K562 (cell line): ENCODE measurements around the gene CYP2E1. TPM values are rescaled to one million over a fixed set of nuclear protein-coding genes. Genes with fewer than 3 reads are reported as not detected.

ENCODE experiments used
- ATF1 ChIP-seq, 2 experiments: fragments of 450-650 bp in 1 of 2; IDR thresholded peaks; 2 replicates each; pipeline ENCODE4 v1.6.1; 2016; ENCODE audit warnings: missing compliant biosample characterization in 1 of 2, missing genetic modification characterization in 1 of 2
- BRD9 ChIP-seq: fragments of 450-650 bp; IDR thresholded peaks from 2 replicates; pipeline ENCODE4 v1.6.1; 2018; ENCODE audit warnings: low read depth; ENCODE audit not compliant: partially characterized antibody
- BRF2 ChIP-seq: IDR thresholded peaks from 3 replicates; pipeline ENCODE4 v1.6.1; 2011; ENCODE audit warnings: borderline replicate concordance, mild to moderate bottlenecking; ENCODE audit not compliant: insufficient read length, insufficient read depth
- CBFB ChIP-seq: sonication (generic); formaldehyde crosslinking; IDR thresholded peaks from 2 replicates; pipeline ENCODE4 v1.4.0; 2020; ENCODE audit warnings: mild to moderate bottlenecking, missing genetic modification reagents
- CBX3 ChIP-seq, 2 experiments: IDR thresholded peaks; 1 replicate in 1 of 2; 2 replicates in 1 of 2; pipeline ENCODE4 v1.6.1; 2012; ENCODE audit warnings: inconsistent platforms in 2 of 2, low read length in 2 of 2, borderline replicate concordance in 1 of 2, control low read depth in 1 of 2
- CC2D1A ChIP-seq: fragments of 450-650 bp; IDR thresholded peaks from 2 replicates; pipeline ENCODE4 v1.6.1; 2017; ENCODE audit warnings: mild to moderate bottlenecking
- ELF4 ChIP-seq: fragments of 450-650 bp; formaldehyde crosslinking; IDR thresholded peaks from 2 replicates; pipeline ENCODE4 v1.4.0; 2022; ENCODE audit warnings: missing genetic modification characterization
- GMEB1 ChIP-seq: fragments of 250-450 bp; sonication (Bioruptor Pico); IDR thresholded peaks from 2 replicates; pipeline ENCODE4 v1.4.0; 2020; ENCODE audit warnings: mild to moderate bottlenecking
- HCFC1 ChIP-seq: IDR thresholded peaks from 2 replicates; pipeline ENCODE4 v1.6.1; 2012; ENCODE audit warnings: low read depth, low read length, improper control_type of control experiment
- HDAC2 ChIP-seq: fragments of 450-650 bp; IDR thresholded peaks from 2 replicates; pipeline ENCODE4 v1.6.1; 2016; ENCODE audit warnings: mild to moderate bottlenecking
- HDAC6 ChIP-seq: IDR thresholded peaks from 2 replicates; pipeline ENCODE4 v1.6.1; 2012; ENCODE audit warnings: low read depth, mild to moderate bottlenecking, control low read depth, inconsistent platforms, low read length, moderate library complexity
- KLF16 ChIP-seq: IDR thresholded peaks from 2 replicates; pipeline ENCODE4 v1.6.1; 2016; ENCODE audit warnings: antibody characterized with exemption
- KLF6 ChIP-seq: fragments of 250-450 bp; sonication (Bioruptor Pico); IDR thresholded peaks from 2 replicates; pipeline ENCODE4 v1.4.0; 2020; ENCODE audit warnings: mild to moderate bottlenecking, moderate library complexity, borderline replicate concordance
- MAZ ChIP-seq, 2 experiments: fragments of 450-650 bp in 1 of 2; sonication (generic) in 1 of 2; formaldehyde crosslinking; IDR thresholded peaks in 1 of 2; conservative IDR thresholded peaks in 1 of 2; 2 replicates each; pipeline versions ENCODE4 v1.4.0 to v1.5.0; 2020; ENCODE audit warnings: mild to moderate bottlenecking in 1 of 2, missing genetic modification reagents in 1 of 2
- MCM2 ChIP-seq: fragments of 450-650 bp; IDR thresholded peaks from 2 replicates; pipeline ENCODE4 v1.6.1; 2017; ENCODE audit warnings: low read depth, mild to moderate bottlenecking
- MCM3 ChIP-seq: fragments of 450-650 bp; IDR thresholded peaks from 2 replicates; pipeline ENCODE4 v1.6.1; 2016
- PURB ChIP-seq: sonication (generic); formaldehyde crosslinking; IDR thresholded peaks from 2 replicates; pipeline ENCODE4 v1.9.0; 2021; ENCODE audit warnings: low read depth, mild to moderate bottlenecking, missing genetic modification reagents
- RBM15 ChIP-seq: fragments of 200-400 bp; formaldehyde crosslinking; IDR thresholded peaks from 2 replicates; pipeline ENCODE4 v1.6.1; 2018; ENCODE audit warnings: mild to moderate bottlenecking, low read length, moderate library complexity; ENCODE audit not compliant: insufficient read depth
- RCOR1 ChIP-seq, 2 experiments: IDR thresholded peaks; 2 replicates each; pipeline ENCODE4 v1.6.1; 2012; ENCODE audit warnings: low read depth in 2 of 2, low read length in 2 of 2, borderline replicate concordance in 1 of 2, improper control_type of control experiment in 1 of 2
- RFX1 ChIP-seq: fragments of 450-650 bp; IDR thresholded peaks from 2 replicates; pipeline ENCODE4 v1.6.1; 2016; ENCODE audit warnings: mild to moderate bottlenecking, moderate library complexity
- RNF2 ChIP-seq: sonication (generic); IDR thresholded peaks from 2 replicates; pipeline ENCODE4 v1.6.1; 2016
- SMARCC2 ChIP-seq: fragments of 450-650 bp; IDR thresholded peaks from 2 replicates; pipeline ENCODE4 v1.6.1; 2017; ENCODE audit warnings: antibody characterized with exemption, moderate library complexity, mild to moderate bottlenecking, low read depth
- SNRNP70 ChIP-seq: fragments of 200-400 bp; formaldehyde crosslinking; optimal IDR thresholded peaks from 2 replicates; pipeline ENCODE3; 2017; ENCODE audit warnings: low read depth, low read length
- TOE1 ChIP-seq, 2 experiments: fragments of 450-650 bp in 1 of 2; sonication (generic) in 1 of 2; formaldehyde crosslinking in 1 of 2; IDR thresholded peaks; 2 replicates each; pipeline versions ENCODE4 v1.7.1 to v1.8.0; 2016 to 2022; ENCODE audit warnings: borderline replicate concordance in 2 of 2, mild to moderate bottlenecking in 2 of 2, antibody characterized with exemption in 1 of 2, inconsistent platforms in 1 of 2, low read depth in 1 of 2, missing genetic modification reagents in 1 of 2, moderate library complexity in 1 of 2
- TRIM24 ChIP-seq, 2 experiments: fragments of 450-650 bp; IDR thresholded peaks; 2 replicates each; pipeline ENCODE4 v1.6.1; 2016
- ZNF511 ChIP-seq: sonication (generic); formaldehyde crosslinking; IDR thresholded peaks from 2 replicates; pipeline ENCODE4 v1.8.0; 2022; ENCODE audit warnings: mild to moderate bottlenecking, missing genetic modification reagents
- polyA plus RNA-seq, 8 experiments: library from polyadenylated mRNA; depleted of rRNA in 4 of 8; stranded (reverse) in 5 of 8; unstranded in 3 of 8; fragments of >200 nt; fragmentation: Nextera tagmentation in 2 of 8; fragmentation: Illumina TruSeq in 1 of 8; extraction: Ambion mirVana in 2 of 8; extraction: Trizol in 1 of 8; gene quantifications; 2 replicates each; pipeline versions ENCODE4 v1.2.1 to v1.2.3, GENCODE V29; 2011 to 2014; ENCODE audit warnings: inconsistent platforms in 1 of 8, missing spikeins in 1 of 8
- total RNA-seq, 7 experiments: library from RNA; depleted of rRNA in 6 of 7; stranded (reverse); fragments of >200 nt in 6 of 7; fragmentation: Illumina TruSeq in 2 of 7; extraction: Trizol in 2 of 7; gene quantifications; 2 replicates each; pipeline versions ENCODE4 v1.2.1 to v1.2.3, GENCODE V29; 2011 to 2021; ENCODE audit warnings: low replicate concordance in 1 of 7

Gene CYP2E1
- total and polyA plus RNA-seq, 9 of the 15 experiments (the other 6 are each of a cell fraction or from before 2014, with no cell fraction given): 0.07 to 1.6 (median 0.19) TPM; not detected in 2

- TF ChIP-seq RNF2 (peak; percentile 55; the same call in 1 of the 2 replicates), BRD9 (no peak), HDAC6 (no peak), RCOR1 (IDR thresholded peaks at IDR 0.05; ENCODE audit: borderline replicate concordance in 1 of 2, low read depth in 2 of 2, low read length in 2 of 2) (0 out of 4 replicates have a peak, but pooled peaks of 1 of the 2 experiments have one; percentile 19), MCM2 (no peak), MAZ (CRISPR knock-in tag; conservative IDR thresholded peaks at IDR 0.05 in 1 of 2, IDR thresholded peaks at IDR 0.05 in 1 of 2) (peak; percentile 69 to 89), MCM3 (no peak), CC2D1A (no peak), ZNF511 (0 out of 2 replicates have a peak, but pooled peaks have one; percentile 31), BRF2 (no peak), GMEB1 (CRISPR knock-in tag) (peak; percentile 19; the same call in 1 of the 2 replicates), RFX1 (no peak), HCFC1 (peak; percentile 47; the same call in 1 of the 2 replicates), SMARCC2 (0 out of 2 replicates have a peak, but pooled peaks have one; percentile 41), TRIM24 (IDR thresholded peaks at IDR 0.05) (0 out of 4 replicates have a peak, but pooled peaks of 1 of the 2 experiments have one; percentile 44), ATF1 (CRISPR knock-in tag; IDR thresholded peaks at IDR 0.05) (no peak), ATF1 (tag; IDR thresholded peaks at IDR 0.05) (peak; percentile 59; the same call in 1 of the 2 replicates), KLF6 (CRISPR knock-in tag) (no peak), RBM15 (no peak), SNRNP70 (no peak), TOE1 (IDR thresholded peaks at IDR 0.05; ENCODE audit: borderline replicate concordance) (0 out of 2 replicates have a peak, but pooled peaks have one; percentile 24), TOE1 (CRISPR knock-in tag; IDR thresholded peaks at IDR 0.05; ENCODE audit: borderline replicate concordance, low read depth) (no peak), HDAC2 (no peak), ELF4 (CRISPR knock-in tag) (peak; percentile 75), CBX3 (IDR thresholded peaks at IDR 0.05; ENCODE audit: borderline replicate concordance in 1 of 2, low read length in 2 of 2) (peak in 1 of 2 experiments; percentile 76; a peak in 2 of 3 replicates), CBFB (CRISPR knock-in tag) (peak; percentile 63; the same call in 1 of the 2 replicates), KLF16 (no peak; the same call in 1 of the 2 replicates), PURB (CRISPR knock-in tag) (no peak)
These were observed 6.9 kb upstream of the CYP2E1 start (continued) for GRCh38 chr10:133520193-133520738.
